HL-60 (cell line): ENCODE data around the gene FOXO3.

ENCODE experiments used
- POLR2AphosphoS5 ChIP-seq: IDR thresholded peaks from 2 replicates; pipeline ENCODE4 v1.6.1; 2012; ENCODE audit warnings: low read depth
- TF ChIP-seq, protein P1 (sequence below): IDR thresholded peaks from one replicate; pipeline ENCODE4 v1.5.1; 2011; ENCODE audit warnings: low read length, control low read depth, inconsistent platforms; ENCODE audit not compliant: insufficient read depth

DNA sequence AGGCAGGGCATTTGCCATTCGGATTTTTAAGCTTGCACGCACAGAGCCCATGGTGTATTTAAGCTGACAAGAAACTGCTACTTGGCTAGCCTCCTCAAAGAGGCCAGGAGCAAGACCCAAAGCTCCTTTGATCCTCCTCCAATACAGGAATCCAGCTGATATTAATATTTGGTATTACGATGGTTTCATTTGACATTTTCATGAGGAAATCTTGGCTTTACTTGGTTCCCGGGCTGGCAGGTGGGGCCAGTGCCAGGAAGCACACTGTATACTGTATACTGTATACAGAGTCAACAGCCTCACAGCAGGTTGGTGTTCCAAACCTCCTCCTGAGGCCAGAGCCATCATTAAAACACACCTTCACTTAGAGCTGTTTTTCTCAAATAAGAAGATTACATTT, 149.3 kb downstream of the FOXO3 start:
- TF ChIP-seq, protein P1, sequence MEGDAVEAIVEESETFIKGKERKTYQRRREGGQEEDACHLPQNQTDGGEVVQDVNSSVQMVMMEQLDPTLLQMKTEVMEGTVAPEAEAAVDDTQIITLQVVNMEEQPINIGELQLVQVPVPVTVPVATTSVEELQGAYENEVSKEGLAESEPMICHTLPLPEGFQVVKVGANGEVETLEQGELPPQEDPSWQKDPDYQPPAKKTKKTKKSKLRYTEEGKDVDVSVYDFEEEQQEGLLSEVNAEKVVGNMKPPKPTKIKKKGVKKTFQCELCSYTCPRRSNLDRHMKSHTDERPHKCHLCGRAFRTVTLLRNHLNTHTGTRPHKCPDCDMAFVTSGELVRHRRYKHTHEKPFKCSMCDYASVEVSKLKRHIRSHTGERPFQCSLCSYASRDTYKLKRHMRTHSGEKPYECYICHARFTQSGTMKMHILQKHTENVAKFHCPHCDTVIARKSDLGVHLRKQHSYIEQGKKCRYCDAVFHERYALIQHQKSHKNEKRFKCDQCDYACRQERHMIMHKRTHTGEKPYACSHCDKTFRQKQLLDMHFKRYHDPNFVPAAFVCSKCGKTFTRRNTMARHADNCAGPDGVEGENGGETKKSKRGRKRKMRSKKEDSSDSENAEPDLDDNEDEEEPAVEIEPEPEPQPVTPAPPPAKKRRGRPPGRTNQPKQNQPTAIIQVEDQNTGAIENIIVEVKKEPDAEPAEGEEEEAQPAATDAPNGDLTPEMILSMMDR = no peak
- no peak for TF ChIP-seq POLR2AphosphoS5
